Measurements from ENCODE around the gene SHROOM4. TPM values are rescaled to one million over a fixed set of nuclear protein-coding genes. Genes with fewer than 3 reads are reported as not detected.

Gene SHROOM4
- total and polyA plus RNA-seq, 2 of the 13 experiments (the other 11 are each of a cell fraction or from before 2014, with no cell fraction given) = 0.08 to 0.18 TPM

- no peak overlapping the region for H2AFZ ChIP-seq (ENCODE audit: low read length)
These were observed 97.3 kb downstream of the SHROOM4 start for GRCh38 chrX:50716706-50717105.

More at GRCh38 chrX:50716706-50717105, 97.3 kb downstream of the SHROOM4 start:
- no peaks in the 10 kb centered on the region for H3K36me3 ChIP-seq (replicated peaks in 1 of 2; ENCODE audit: control insufficient read depth in 1 of 2, insufficient read depth in 2 of 2, low read length in 2 of 2)
- DNase-seq (ENCODE audit: low spot score) (no peak), ATAC-seq (no peak), FAIRE-seq (no peak)
- ChIA-PET CTCF (ENCODE audit: low intra/inter-chr PET ratio, low total read pairs) (no interaction called here), POLR2A (no interaction called here)
- WGBS (ENCODE audit: low lambda C conversion rate) = 80% methylated on average over 4 of the region's 4 CpGs
- in situ Hi-C loops (cut with HindIII; ENCODE audit: extremely low pct_ligation_motif_present, low pct_unique_long_range_greater_than_20kb) = no loop called here
- no peak overlapping the region for H3K27ac ChIP-seq (ENCODE audit: extremely low read length, insufficient read depth, low read length)
- H3K4me1 ChIP-seq (ENCODE audit: insufficient read depth, low read length) = no peaks in the 10 kb centered on the region
- no peaks in the 10 kb centered on the region for H3K9me3 ChIP-seq (ENCODE audit: low read length)
- no peak overlapping the region for H3K9ac ChIP-seq (ENCODE audit: insufficient read depth, low read depth, low read length)
- H4K20me1 ChIP-seq (ENCODE audit: insufficient read depth, low read length) = no peaks in the 10 kb centered on the region
- H3K4me2 ChIP-seq (ENCODE audit: low read depth, low read length) = no peak overlapping the region
- BruUV-seq (replicated peaks) = no TSS peak
- no peak overlapping the region for H3K4me3 ChIP-seq (replicated peaks in 1 of 3; ENCODE audit: insufficient read depth in 1 of 3, low read depth in 2 of 3, low read length in 3 of 3)
- TF ChIP-seq BRF2 (CRISPR knock-in tag; IDR thresholded peaks at IDR 0.05) (no peak), ZSCAN30 (CRISPR knock-in tag; IDR thresholded peaks at IDR 0.05) (no peak), CC2D1A (CRISPR knock-in tag; IDR thresholded peaks at IDR 0.05) (no peak), MYNN (CRISPR knock-in tag; IDR thresholded peaks at IDR 0.05; ENCODE audit: low read depth) (no peak), KLF6 (CRISPR knock-in tag; IDR thresholded peaks at IDR 0.05) (no peak), ATAD3A (CRISPR knock-in tag; IDR thresholded peaks at IDR 0.05) (no peak), SOX13 (IDR thresholded peaks at IDR 0.05) (no peak), SOX13 (CRISPR knock-in tag; conservative IDR thresholded peaks at IDR 0.05 in 1 of 2, IDR thresholded peaks at IDR 0.05 in 1 of 2) (no peak), BCL6 (CRISPR knock-in tag; IDR thresholded peaks at IDR 0.05) (no peak), RFXAP (CRISPR knock-in tag; IDR thresholded peaks at IDR 0.05; ENCODE audit: borderline replicate concordance) (no peak), HNF4G (IDR thresholded peaks at IDR 0.05; ENCODE audit: borderline replicate concordance, low read depth, low read length) (no peak), HNF4G (CRISPR knock-in tag; IDR thresholded peaks at IDR 0.05; ENCODE audit: borderline replicate concordance, low read depth) (no peak), DBP (CRISPR knock-in tag; IDR thresholded peaks at IDR 0.05; ENCODE audit: not compliant biosample characterization) (no peak), ZNF350 (CRISPR knock-in tag; IDR thresholded peaks at IDR 0.05; ENCODE audit: borderline replicate concordance, low read depth) (no peak), RXRB (CRISPR knock-in tag; IDR thresholded peaks at IDR 0.05; ENCODE audit: borderline replicate concordance) (no peak), ZNF598 (CRISPR knock-in tag; IDR thresholded peaks at IDR 0.05; ENCODE audit: borderline replicate concordance) (no peak), E2F2 (CRISPR knock-in tag; IDR thresholded peaks at IDR 0.05; ENCODE audit: borderline replicate concordance) (no peak), FOXA3 (CRISPR knock-in tag; IDR thresholded peaks at IDR 0.05) (no peak), TRIM22 (IDR thresholded peaks at IDR 0.05) (no peak), ZNF530 (CRISPR knock-in tag; IDR thresholded peaks at IDR 0.05; ENCODE audit: low read depth) (no peak), ETV5 (CRISPR knock-in tag; IDR thresholded peaks at IDR 0.05; ENCODE audit: borderline replicate concordance) (no peak)
- no peaks in the 10 kb centered on the region for H3K27me3 ChIP-seq (ENCODE audit: control insufficient read depth in 1 of 2, insufficient read depth in 2 of 2, low read length in 2 of 2)
- intact Hi-C loops (cut with micrococcal nuclease; ENCODE audit: unreplicated experiment) = no loop called here
- no peaks in the 10 kb centered on the region for H3K79me2 ChIP-seq (ENCODE audit: insufficient read depth, low read length)

Data from HepG2 (cell line).